GM23338 (cell line): ENCODE measurements around the gene PARD6B. TPM values are rescaled to one million over a fixed set of nuclear protein-coding genes. Genes with fewer than 3 reads are reported as not detected.

Experiments
- ATAC-seq: fragments of 200-7000 bp; cut with Tn5 transposase; 3 replicates; pipeline ENCODE4 v1.9.1; 2020
- DNase-seq: peaks from one replicate; pipeline ENCODE4 v3.0.0-alpha.2; 2015; ENCODE audit warnings: low spot score
- H2AFZ ChIP-seq: fragments of 200-600 bp; sonication (generic); 2 replicates; pipeline ENCODE4 v1.8.0; 2016; ENCODE audit warnings: antibody characterized with exemption, mild to moderate bottlenecking, moderate library complexity
- H3F3A ChIP-seq: fragments of 200-600 bp; sonication (generic); replicated peaks from 2 replicates; pipeline ENCODE4 v1.8.0; 2017; ENCODE audit warnings: antibody characterized with exemption, mixed run types, low read depth
- H3K27ac ChIP-seq: fragments of 200-600 bp; sonication (generic); 2 replicates; pipeline ENCODE4 v1.6.1; 2016; ENCODE audit warnings: low read depth
- H3K27me3 ChIP-seq: fragments of 200-600 bp; sonication (generic); 2 replicates; pipeline ENCODE4 v1.8.0; 2016; ENCODE audit warnings: mild to moderate bottlenecking, mixed run types, moderate library complexity; ENCODE audit not compliant: insufficient read depth
- H3K36me3 ChIP-seq: fragments of 200-600 bp; sonication (generic); 2 replicates; pipeline ENCODE4 v1.8.0; 2016; ENCODE audit warnings: mild to moderate bottlenecking; ENCODE audit not compliant: insufficient read depth
- H3K4me1 ChIP-seq: fragments of 200-600 bp; sonication (generic); 2 replicates; pipeline ENCODE4 v1.8.0; 2016; ENCODE audit warnings: mild to moderate bottlenecking, moderate library complexity; ENCODE audit not compliant: insufficient read depth
- H3K4me2 ChIP-seq: fragments of 200-600 bp; sonication (generic); 2 replicates; pipeline ENCODE4 v1.7.1; 2017; ENCODE audit warnings: mixed run types
- H3K4me3 ChIP-seq: fragments of 200-600 bp; sonication (generic); 2 replicates; pipeline ENCODE4 v1.6.1; 2016; ENCODE audit warnings: mixed run types
- H3K79me2 ChIP-seq: fragments of 200-600 bp; sonication (generic); replicated peaks from 2 replicates; pipeline ENCODE4 v1.8.0; 2017; ENCODE audit warnings: mild to moderate bottlenecking; ENCODE audit not compliant: insufficient read depth
- H3K9me2 ChIP-seq: fragments of 200-600 bp; sonication (generic); 2 replicates; pipeline ENCODE4 v1.8.0; 2017; ENCODE audit not compliant: insufficient read depth
- H4K20me1 ChIP-seq: fragments of 200-600 bp; sonication (generic); replicated peaks from 2 replicates; pipeline ENCODE4 v1.8.0; 2017; ENCODE audit warnings: mild to moderate bottlenecking; ENCODE audit not compliant: insufficient read depth
- H3K27ac Mint-ChIP-seq: 2 replicates; pipeline ENCODE4 v1.8.0; 2020; ENCODE audit warnings: inconsistent platforms, mild to moderate bottlenecking, moderate library complexity, mixed read lengths
- H3K27me3 Mint-ChIP-seq: 3 replicates; pipeline ENCODE4 v1.8.0; 2022; ENCODE audit warnings: low read depth, mild to moderate bottlenecking, moderate library complexity, mixed read lengths, inconsistent platforms; ENCODE audit not compliant: insufficient read depth, poor library complexity
- H3K36me3 Mint-ChIP-seq: 3 replicates; pipeline ENCODE4 v1.8.0; 2021; ENCODE audit warnings: low read depth, mild to moderate bottlenecking, inconsistent platforms, moderate library complexity, mixed read lengths
- H3K4me1 Mint-ChIP-seq: 3 replicates; pipeline ENCODE4 v1.8.0; 2020; ENCODE audit warnings: mild to moderate bottlenecking, inconsistent platforms, mixed read lengths
- H3K4me3 Mint-ChIP-seq: 3 replicates; pipeline ENCODE4 v1.8.0; 2021; ENCODE audit warnings: moderate library complexity, mild to moderate bottlenecking, inconsistent platforms, mixed read lengths
- H3K9me3 Mint-ChIP-seq: 3 replicates; pipeline ENCODE4 v1.8.0; 2020; ENCODE audit warnings: moderate library complexity, mild to moderate bottlenecking, inconsistent platforms, mixed read lengths
- CREB1 ChIP-seq: fragments of 250-450 bp; sonication (Bioruptor Pico); IDR thresholded peaks from 2 replicates; pipeline ENCODE4 v1.5.0; 2020; ENCODE audit warnings: low read depth, mild to moderate bottlenecking, moderate library complexity
- STAT1 ChIP-seq: IDR thresholded peaks from one replicate; pipeline ENCODE4 v1.6.1; 2016; ENCODE audit warnings: antibody characterized with exemption; ENCODE audit not compliant: unreplicated experiment
- ZNF114 ChIP-seq: fragments of 250-450 bp; sonication (Bioruptor Pico); IDR thresholded peaks from 2 replicates; pipeline ENCODE4 v1.5.0; 2020; ENCODE audit warnings: mild to moderate bottlenecking, moderate library complexity
- ZNF331 ChIP-seq: fragments of 250-450 bp; sonication (Bioruptor Pico); IDR thresholded peaks from 2 replicates; pipeline ENCODE4 v1.5.0; 2020; ENCODE audit warnings: low read depth, mild to moderate bottlenecking, moderate library complexity
- polyA plus RNA-seq: library from polyadenylated mRNA; unstranded; fragments of >200 nt; fragmentation: Nextera tagmentation; extraction: Ambion mirVana; gene quantifications from 2 replicates; pipeline ENCODE4 v1.2.1, GENCODE V29; 2016
- total RNA-seq: library from RNA; depleted of rRNA; stranded (reverse); fragments of >200 nt; shearing (Covaris generic); gene quantifications from 2 replicates; pipeline ENCODE4 v1.2.3, GENCODE V29; 2014
- TF ChIP-seq, protein P1 (sequence below), 2 experiments: fragments of 200-600 bp in 1 of 2; sonication (generic) in 1 of 2; conservative IDR thresholded peaks; 2 replicates each; pipeline versions ENCODE4 v1.5.1 to v1.6.1; 2016 to 2017; ENCODE audit warnings: antibody characterized with exemption in 2 of 2, low read depth in 2 of 2, mild to moderate bottlenecking in 2 of 2, moderate library complexity in 1 of 2
- TF ChIP-seq, protein P2 (sequence below): fragments of 250-450 bp; sonication (Bioruptor Pico); IDR thresholded peaks from 2 replicates; pipeline ENCODE4 v1.5.0; 2020; ENCODE audit warnings: mild to moderate bottlenecking, moderate library complexity

The PARD6B gene
- total and polyA plus RNA-seq, 2 experiments from 2014 or later: 23.5 to 29.2 TPM

DNA sequence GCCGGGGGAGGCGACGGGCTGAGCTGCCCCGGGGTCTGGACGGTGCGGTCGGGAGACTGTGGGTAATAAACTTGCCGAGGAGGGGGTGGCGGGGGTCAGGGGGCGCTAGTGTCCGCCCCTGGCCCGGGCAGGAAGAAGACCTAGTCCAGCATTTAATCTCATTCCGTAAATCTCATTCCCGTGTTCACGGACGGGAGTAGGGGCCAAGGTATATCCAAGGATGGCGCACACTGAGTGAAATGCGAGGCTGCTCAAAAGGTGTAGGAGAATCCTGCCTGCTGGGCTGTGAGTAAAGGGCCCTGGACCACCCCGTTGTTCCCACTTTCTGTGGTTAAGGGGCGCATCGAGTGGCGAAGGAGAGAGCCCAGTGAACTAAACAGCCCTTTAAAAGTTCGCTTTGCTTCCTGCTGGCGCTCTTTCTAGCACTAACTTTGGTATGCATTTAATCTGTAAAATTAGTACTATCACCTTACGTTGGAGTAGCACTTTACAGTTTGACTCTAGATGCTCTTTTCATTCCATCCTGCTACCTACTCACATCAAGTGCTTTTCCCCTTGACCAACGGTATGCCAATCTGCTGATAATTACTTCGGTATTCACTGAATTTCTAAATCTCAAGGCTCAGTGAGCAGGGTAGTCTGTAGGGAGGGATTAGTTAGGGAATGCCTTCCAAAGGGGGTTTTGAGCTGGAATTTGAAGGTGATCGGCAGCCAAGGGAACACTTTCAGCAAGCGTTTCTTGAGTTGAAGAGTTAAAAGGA, 730 bp downstream of the PARD6B start:
- H3K27ac ChIP-seq: peak overlapping the region; percentile 86
- no peaks in the 10 kb centered on the region for H3K36me3 ChIP-seq
- no peaks in the 10 kb centered on the region for H3K27me3 ChIP-seq
- Mint-ChIP-seq H3K27ac (peak overlapping the region; percentile 96), H3K4me1 (peaks cover 29% of the 10 kb centered on the region), H3K36me3 (peaks cover 15% of the 10 kb centered on the region), H3K9me3 (no peaks in the 10 kb centered on the region), H3K27me3 (peaks cover 15% of the 10 kb centered on the region), H3K4me3 (peak overlapping the region; percentile 85)
- H3F3A ChIP-seq: peaks cover 11% of the 10 kb centered on the region; the same call in 1 of the 2 replicates
- peak overlapping the region; percentile 84 for H3K4me2 ChIP-seq
- no peak overlapping the region for H2AFZ ChIP-seq
- no peaks in the 10 kb centered on the region for H3K9me2 ChIP-seq
- H4K20me1 ChIP-seq: peaks cover 10% of the 10 kb centered on the region
- peaks cover 56% of the 10 kb centered on the region for H3K79me2 ChIP-seq
- ATAC-seq (peak; percentile 16), DNase-seq (peak; percentile 61)
- peaks cover 31% of the 10 kb centered on the region for H3K4me1 ChIP-seq
- TF ChIP-seq, protein P1, sequence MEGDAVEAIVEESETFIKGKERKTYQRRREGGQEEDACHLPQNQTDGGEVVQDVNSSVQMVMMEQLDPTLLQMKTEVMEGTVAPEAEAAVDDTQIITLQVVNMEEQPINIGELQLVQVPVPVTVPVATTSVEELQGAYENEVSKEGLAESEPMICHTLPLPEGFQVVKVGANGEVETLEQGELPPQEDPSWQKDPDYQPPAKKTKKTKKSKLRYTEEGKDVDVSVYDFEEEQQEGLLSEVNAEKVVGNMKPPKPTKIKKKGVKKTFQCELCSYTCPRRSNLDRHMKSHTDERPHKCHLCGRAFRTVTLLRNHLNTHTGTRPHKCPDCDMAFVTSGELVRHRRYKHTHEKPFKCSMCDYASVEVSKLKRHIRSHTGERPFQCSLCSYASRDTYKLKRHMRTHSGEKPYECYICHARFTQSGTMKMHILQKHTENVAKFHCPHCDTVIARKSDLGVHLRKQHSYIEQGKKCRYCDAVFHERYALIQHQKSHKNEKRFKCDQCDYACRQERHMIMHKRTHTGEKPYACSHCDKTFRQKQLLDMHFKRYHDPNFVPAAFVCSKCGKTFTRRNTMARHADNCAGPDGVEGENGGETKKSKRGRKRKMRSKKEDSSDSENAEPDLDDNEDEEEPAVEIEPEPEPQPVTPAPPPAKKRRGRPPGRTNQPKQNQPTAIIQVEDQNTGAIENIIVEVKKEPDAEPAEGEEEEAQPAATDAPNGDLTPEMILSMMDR (conservative IDR thresholded peaks at IDR 0.05; ENCODE audit: low read depth in 2 of 2): 0 out of 4 replicates have a peak, but pooled peaks of 1 of the 2 experiments have one; percentile 14
- no peak for TF ChIP-seq STAT1
- H3K4me3 ChIP-seq: peak overlapping the region; percentile 61

DNA sequence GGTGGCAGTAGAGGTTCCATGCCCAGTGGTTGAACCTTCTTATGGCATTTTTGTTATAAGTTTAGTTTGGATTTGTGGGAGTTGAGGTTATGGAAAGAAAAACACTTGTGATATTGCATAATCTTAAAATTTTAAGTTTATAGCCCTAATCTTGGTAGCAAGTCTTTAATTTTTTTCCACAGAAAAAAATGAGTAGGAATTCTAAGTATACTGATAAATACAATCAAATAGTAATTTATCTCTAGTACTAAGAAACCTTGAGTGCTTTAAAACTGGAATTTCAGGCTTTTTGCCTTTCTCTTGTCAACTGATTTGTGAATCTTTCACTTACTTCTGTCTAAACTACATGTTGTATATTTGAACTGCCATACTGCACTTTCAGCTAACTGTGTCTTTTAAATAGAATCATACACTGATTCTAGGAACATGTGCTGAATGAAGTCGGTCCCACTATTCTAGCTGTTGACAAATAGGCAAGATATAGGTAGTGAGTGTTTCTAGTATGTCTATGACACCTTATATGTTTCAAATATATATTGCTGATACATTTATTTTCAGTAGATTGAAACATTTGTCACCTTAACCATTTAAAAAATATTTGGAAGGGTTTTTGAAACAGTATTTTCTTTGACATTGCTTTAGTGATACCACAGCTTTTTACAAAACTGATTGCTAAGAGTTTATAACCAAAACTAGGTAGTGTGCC, 2.4 kb downstream of the PARD6B start:
- Mint-ChIP-seq H3K36me3 (peaks cover 17% of the 10 kb centered on the region), H3K4me1 (peaks cover 35% of the 10 kb centered on the region), H3K4me3 (peak overlapping the region; percentile 85), H3K27me3 (peaks cover 15% of the 10 kb centered on the region), H3K27ac (no peak overlapping the region; the same call in 1 of the 2 replicates), H3K9me3 (no peaks in the 10 kb centered on the region)
- ATAC-seq: no peak
- no peaks in the 10 kb centered on the region for H3K27me3 ChIP-seq
- peaks cover 30% of the 10 kb centered on the region for H3K4me1 ChIP-seq
- H3K27ac ChIP-seq: no peak overlapping the region
- peaks cover 72% of the 10 kb centered on the region for H3K79me2 ChIP-seq
- H3K9me2 ChIP-seq: no peaks in the 10 kb centered on the region
- peaks cover 8% of the 10 kb centered on the region; the same call in 1 of the 2 replicates for H3F3A ChIP-seq
- H4K20me1 ChIP-seq: peaks cover 10% of the 10 kb centered on the region
- H2AFZ ChIP-seq: no peak overlapping the region
- no peak overlapping the region; the same call in 1 of the 2 replicates for H3K4me3 ChIP-seq
- peaks cover under 1% of the 10 kb centered on the region; the same call in 1 of the 2 replicates for H3K36me3 ChIP-seq
- no peak for DNase-seq
- H3K4me2 ChIP-seq: peak overlapping the region; percentile 84
- TF ChIP-seq ZNF331 (CRISPR knock-in tag) (no peak), ZNF114 (CRISPR knock-in tag) (no peak), CREB1 (CRISPR knock-in tag) (no peak)
- TF ChIP-seq, protein P1 (conservative IDR thresholded peaks at IDR 0.05; ENCODE audit: low read depth in 2 of 2): no peak
- TF ChIP-seq, protein P2, sequence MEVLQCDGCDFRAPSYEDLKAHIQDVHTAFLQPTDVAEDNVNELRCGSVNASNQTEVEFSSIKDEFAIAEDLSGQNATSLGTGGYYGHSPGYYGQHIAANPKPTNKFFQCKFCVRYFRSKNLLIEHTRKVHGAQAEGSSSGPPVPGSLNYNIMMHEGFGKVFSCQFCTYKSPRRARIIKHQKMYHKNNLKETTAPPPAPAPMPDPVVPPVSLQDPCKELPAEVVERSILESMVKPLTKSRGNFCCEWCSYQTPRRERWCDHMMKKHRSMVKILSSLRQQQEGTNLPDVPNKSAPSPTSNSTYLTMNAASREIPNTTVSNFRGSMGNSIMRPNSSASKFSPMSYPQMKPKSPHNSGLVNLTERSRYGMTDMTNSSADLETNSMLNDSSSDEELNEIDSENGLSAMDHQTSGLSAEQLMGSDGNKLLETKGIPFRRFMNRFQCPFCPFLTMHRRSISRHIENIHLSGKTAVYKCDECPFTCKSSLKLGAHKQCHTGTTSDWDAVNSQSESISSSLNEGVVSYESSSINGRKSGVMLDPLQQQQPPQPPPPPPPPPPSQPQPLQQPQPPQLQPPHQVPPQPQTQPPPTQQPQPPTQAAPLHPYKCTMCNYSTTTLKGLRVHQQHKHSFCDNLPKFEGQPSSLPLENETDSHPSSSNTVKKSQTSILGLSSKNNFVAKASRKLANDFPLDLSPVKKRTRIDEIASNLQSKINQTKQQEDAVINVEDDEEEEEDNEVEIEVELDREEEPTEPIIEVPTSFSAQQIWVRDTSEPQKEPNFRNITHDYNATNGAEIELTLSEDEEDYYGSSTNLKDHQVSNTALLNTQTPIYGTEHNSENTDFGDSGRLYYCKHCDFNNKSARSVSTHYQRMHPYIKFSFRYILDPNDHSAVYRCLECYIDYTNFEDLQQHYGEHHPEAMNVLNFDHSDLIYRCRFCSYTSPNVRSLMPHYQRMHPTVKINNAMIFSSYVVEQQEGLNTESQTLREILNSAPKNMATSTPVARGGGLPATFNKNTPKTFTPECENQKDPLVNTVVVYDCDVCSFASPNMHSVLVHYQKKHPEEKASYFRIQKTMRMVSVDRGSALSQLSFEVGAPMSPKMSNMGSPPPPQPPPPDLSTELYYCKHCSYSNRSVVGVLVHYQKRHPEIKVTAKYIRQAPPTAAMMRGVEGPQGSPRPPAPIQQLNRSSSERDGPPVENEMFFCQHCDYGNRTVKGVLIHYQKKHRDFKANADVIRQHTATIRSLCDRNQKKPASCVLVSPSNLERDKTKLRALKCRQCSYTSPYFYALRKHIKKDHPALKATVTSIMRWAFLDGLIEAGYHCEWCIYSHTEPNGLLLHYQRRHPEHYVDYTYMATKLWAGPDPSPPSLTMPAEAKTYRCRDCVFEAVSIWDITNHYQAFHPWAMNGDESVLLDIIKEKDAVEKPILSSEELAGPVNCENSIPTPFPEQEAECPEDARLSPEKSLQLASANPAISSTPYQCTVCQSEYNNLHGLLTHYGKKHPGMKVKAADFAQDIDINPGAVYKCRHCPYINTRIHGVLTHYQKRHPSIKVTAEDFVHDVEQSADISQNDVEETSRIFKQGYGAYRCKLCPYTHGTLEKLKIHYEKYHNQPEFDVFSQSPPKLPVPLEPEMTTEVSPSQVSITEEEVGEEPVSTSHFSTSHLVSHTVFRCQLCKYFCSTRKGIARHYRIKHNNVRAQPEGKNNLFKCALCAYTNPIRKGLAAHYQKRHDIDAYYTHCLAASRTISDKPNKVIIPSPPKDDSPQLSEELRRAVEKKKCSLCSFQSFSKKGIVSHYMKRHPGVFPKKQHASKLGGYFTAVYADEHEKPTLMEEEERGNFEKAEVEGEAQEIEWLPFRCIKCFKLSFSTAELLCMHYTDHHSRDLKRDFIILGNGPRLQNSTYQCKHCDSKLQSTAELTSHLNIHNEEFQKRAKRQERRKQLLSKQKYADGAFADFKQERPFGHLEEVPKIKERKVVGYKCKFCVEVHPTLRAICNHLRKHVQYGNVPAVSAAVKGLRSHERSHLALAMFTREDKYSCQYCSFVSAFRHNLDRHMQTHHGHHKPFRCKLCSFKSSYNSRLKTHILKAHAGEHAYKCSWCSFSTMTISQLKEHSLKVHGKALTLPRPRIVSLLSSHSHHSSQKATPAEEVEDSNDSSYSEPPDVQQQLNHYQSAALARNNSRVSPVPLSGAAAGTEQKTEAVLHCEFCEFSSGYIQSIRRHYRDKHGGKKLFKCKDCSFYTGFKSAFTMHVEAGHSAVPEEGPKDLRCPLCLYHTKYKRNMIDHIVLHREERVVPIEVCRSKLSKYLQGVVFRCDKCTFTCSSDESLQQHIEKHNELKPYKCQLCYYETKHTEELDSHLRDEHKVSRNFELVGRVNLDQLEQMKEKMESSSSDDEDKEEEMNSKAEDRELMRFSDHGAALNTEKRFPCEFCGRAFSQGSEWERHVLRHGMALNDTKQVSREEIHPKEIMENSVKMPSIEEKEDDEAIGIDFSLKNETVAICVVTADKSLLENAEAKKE (CRISPR knock-in tag): no peak
